ENCODE data around the gene KCNJ1.

Gene KCNJ1

GRCh38 chr11:128823753-128824152 lies 43.3 kb downstream of the KCNJ1 start:
- no peak for DNase-seq (ENCODE audit: low read depth, low spot score)

- DNase-seq (ENCODE audit: low read depth, low spot score), result no peak
Measured at GRCh38 chr11:128822130-128822529, 45.0 kb downstream of the KCNJ1 start.

GRCh38 chr11:128821556-128821955 lies 45.5 kb downstream of the KCNJ1 start:
- no peak for DNase-seq (ENCODE audit: low read depth, low spot score)

GRCh38 chr11:128819198-128819597 lies 47.9 kb downstream of the KCNJ1 start:
- DNase-seq (ENCODE audit: low read depth, low spot score), result no peak

DNA sequence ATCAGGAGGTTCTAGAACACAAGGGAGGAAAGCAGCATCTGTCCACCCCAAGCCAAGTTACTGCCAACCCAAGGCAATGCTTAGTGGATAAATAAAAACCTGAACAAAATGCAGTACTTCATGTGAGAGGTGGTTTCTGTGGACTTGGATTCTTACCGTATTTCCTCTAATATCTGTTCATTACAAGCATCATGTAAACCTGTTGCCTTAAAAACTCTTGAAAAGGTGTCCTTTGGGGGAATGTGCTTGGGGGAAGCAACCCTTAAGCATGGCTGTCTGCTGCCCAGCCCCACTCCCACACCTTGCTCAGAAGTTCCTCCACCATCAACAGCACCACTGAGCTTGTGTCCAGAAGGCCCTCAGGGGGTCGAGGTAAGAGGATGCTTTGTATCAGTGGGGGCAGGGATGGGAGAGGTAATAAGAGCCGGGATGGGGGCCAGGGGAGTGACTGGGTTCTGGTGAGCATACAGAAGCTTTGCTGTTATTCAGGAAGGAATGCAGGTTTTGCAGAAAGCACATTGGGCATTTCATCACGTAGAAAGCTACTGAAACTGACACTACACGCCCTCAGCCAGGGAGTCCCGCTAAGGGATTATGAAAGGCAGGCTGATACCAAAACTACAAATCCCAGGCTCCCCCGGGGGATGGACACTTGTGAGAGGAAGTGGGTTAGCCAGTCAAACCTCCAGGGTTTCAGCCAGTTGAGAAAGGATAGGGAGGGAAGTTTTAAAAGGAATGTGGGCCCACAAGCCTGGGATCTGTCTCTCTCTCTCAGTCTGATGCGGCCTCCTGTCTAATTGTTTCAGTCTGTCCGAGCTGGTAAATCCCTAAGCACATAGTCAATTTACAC lies 52.0 kb downstream of the KCNJ1 start:
- no peak for DNase-seq (ENCODE audit: low read depth, low spot score)

- DNase-seq (ENCODE audit: low read depth, low spot score), result no peak
Measured at GRCh38 chr11:128813729-128814128, 53.4 kb downstream of the KCNJ1 start.

- no peak for DNase-seq (ENCODE audit: low read depth, low spot score)
Measured at GRCh38 chr11:128810784-128811514, 56.1 kb downstream of the KCNJ1 start.

GRCh38 chr11:128809128-128809527 lies 58.0 kb downstream of the KCNJ1 start:
- no peak for DNase-seq (ENCODE audit: low read depth, low spot score)

DNA sequence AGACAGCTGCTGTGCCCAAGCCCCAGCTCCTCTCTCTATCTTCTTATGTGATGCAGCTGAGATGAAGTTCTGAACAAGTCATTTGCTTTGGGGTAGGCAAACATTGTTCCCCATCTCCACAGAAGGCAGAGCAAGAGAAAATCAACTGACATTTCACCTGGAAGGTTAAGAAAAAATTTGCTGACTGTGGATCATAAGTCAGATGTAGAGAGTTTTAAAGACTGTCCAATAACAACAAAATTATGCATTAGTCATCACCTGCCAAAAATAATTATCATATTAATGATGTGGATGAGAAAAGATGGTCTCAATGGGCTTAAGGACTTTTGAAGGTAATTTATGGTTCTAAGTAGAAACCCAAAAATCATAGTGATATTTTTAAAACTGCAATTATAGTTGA lies 59.2 kb downstream of the KCNJ1 start:
- DNase-seq (ENCODE audit: low read depth, low spot score), result no peak

DNA sequence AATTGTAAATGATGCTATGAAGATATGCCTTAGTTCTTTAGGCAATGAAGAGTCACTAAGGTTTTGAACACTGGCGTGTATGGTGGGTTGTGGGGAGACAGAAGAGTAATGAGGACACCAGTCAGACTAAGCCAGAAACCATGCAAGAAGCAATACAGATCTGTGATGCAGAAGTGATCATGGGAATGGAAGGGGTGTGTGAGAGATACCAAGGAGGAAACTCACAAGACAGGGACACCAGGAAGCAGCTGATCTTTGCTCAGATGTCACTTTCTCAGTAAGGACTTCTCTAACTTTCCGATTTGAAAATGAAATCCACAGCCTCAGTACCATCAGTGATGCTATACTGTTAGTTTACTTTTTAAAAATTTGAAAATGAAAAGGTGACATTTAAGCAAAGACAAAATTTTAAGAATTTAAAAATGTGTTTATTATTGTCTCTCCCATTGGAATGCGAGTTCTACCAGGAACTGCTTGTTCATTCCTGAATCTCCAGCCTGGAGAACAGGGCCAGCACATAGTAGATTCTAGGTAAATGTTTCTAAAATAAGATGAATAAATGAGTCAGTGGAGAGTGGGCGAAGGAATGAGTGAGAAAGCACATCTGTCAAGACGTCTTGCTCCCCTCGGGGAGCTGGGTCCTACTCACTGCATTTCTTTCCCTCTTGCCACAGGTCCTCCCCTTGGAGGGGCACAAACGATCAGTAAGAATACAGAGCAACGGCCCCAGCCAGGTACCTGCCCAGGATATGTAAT lies 60.4 kb downstream of the KCNJ1 start:
- no peak for DNase-seq (ENCODE audit: low read depth, low spot score)

DNA sequence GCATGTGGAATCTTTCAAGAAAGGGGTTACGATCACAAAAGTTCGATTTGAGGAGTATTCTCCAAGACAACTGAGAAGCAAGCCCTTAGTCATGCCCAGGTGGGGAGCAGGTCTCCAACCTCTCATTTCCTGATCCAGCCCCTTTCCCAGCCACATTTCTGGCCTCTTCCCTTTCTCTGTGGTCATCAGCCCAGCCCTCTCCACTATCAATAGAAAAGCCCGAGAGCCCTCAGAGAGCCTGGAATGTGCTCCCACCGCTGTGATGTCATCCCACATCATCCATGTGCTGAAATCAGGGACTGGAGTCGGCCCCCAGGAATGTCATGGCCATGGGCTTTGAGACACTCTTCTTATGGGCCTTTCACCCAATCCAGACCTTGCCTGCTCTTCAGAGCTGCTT lies 62.6 kb downstream of the KCNJ1 start:
- DNase-seq (ENCODE audit: low read depth, low spot score), result no peak

- DNase-seq (ENCODE audit: low read depth, low spot score), result no peak
Measured at GRCh38 chr11:128803449-128804245, 63.4 kb downstream of the KCNJ1 start.

DNA sequence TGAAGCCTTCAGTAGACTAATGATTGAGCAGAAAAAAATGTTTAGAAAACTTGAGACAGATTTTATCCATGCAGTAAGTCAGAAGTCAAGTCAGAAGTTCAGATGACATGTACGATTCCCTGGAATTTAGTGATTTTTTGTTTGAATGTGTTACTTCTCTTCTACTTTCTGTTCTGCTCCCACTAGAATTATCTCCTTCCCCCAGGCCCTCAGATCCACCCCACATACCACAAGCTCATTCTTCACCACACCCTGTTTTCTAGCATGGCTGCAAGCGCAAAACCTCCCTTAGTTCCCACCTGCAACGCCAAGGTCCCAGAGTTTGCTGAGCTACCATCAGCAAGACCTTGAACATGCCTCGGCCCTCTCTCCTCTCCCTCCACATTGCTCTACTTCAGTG lies 64.1 kb downstream of the KCNJ1 start:
- DNase-seq (ENCODE audit: low read depth, low spot score), result no peak

GRCh38 chr11:128802358-128802981 lies 64.6 kb downstream of the KCNJ1 start:
- no peak for DNase-seq (ENCODE audit: low read depth, low spot score)

DNA sequence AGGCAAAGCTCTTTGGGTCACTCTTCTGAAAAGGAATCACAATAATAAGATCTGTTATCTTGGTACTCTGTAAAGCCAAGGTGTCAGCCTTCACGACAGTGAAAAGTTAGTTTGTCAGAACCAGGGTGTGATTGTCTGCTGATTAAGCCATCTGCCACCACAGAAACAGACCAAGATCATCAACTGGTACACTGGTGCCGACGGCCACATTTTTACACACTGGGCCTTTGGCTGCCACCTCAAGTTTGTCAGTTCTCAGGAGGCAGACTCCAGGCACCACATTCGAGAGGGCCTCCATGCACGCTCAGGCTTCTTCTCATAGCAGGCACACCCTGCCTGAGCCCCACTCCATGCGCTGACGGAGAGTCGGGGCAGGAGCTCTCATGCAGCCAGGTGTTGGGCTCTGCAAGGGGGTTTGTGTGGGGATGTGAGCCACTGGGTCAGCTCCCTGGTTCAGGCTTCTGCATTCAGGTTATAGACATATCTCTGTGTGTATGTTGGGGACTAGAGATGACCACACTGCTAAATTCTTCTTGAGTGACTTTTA lies 66.2 kb downstream of the KCNJ1 start:
- DNase-seq (ENCODE audit: low read depth, low spot score), result no peak

GRCh38 chr11:128796270-128796669 lies 70.8 kb downstream of the KCNJ1 start:
- no peak for DNase-seq (ENCODE audit: low read depth, low spot score)

- DNase-seq (ENCODE audit: low read depth, low spot score), result no peak
Measured at GRCh38 chr11:128790196-128790595, 76.9 kb downstream of the KCNJ1 start.

DNA sequence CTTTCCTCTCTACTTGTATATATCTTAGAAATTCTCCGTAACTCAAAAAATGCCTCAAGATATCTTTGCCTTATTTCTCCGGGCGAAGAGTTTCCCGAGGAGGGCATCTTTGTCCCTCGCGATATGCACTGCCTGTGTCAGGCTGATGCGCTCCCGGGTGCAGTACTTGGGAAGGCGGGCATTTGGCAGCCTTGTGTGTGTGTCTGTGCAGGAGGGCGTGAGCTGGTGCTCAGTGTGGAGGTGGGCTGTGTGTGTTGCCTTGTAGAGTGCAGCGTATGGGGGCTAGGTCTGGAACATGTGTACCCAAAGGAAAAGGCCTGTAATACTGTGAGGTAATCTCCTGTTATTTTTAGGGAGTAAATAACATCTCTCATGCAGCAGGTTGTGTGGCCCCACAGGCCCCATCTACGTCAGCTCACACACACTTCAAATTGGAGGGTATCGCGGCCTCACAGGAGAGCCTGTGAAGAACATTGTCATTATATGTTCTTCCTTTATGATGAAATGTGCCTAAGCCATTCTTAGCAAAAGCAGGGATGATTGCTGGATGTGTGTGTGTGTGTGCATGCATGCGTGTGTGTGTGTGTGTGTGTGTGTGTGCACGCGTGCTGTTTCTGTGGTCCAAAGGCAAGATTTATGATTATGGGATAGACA lies 77.5 kb downstream of the KCNJ1 start:
- DNase-seq (ENCODE audit: low read depth, low spot score), result no peak
